B cell (primary cell): ENCODE measurements around the gene CD200. TPM values are rescaled to one million over a fixed set of nuclear protein-coding genes. Genes with fewer than 3 reads are reported as not detected.

Source experiments
- ATAC-seq: fragments of 200-7000 bp; cut with Tn5 transposase; one replicate; pipeline ENCODE4 v1.10.0; 2021; ENCODE audit warnings: low read depth, mild to moderate bottlenecking, moderate number of reproducible peaks, moderate library complexity
- CTCF ChIA-PET: fragments of 350-600 bp; sonication (Branson Sonifier 250); formaldehyde crosslinking; loops from one replicate; lab custom pipeline; 2021; ENCODE audit warnings: antibody characterized with exemption, inconsistent platforms; lab: Charles Lee
- POLR2A ChIA-PET: fragments of 350-600 bp; sonication (Branson Sonifier 250); formaldehyde crosslinking; loops from one replicate; lab custom pipeline; 2021; ENCODE audit warnings: antibody characterized with exemption; lab: Charles Lee
- DNase-seq: peaks from one replicate; pipeline ENCODE4 v3.0.0; 2013
- H2AFZ ChIP-seq: 2 replicates; pipeline ENCODE4 v1.6.1; 2012; ENCODE audit warnings: mild to moderate bottlenecking, low read depth, low read length; ENCODE audit not compliant: insufficient read depth, poor library complexity, severe bottlenecking
- H3K27ac ChIP-seq, 2 donors: 1 replicate in 1 of 2; 2 replicates in 1 of 2; pipeline ENCODE4 v1.5.1; 2012 to 2013; ENCODE audit warnings: low read length in 2 of 2, mild to moderate bottlenecking in 2 of 2, moderate library complexity in 1 of 2
- H3K27me3 ChIP-seq, 4 experiments: fragments of 200-600 bp in 1 of 4; sonication (generic) in 1 of 4; replicated peaks in 1 of 4; 1 replicate in 2 of 4; 2 replicates in 2 of 4; pipeline versions ENCODE4 v1.6.1 to v1.7.0; 2013 to 2016; ENCODE audit warnings: low read length in 3 of 4, mild to moderate bottlenecking in 2 of 4, mixed read lengths in 1 of 4, moderate library complexity in 1 of 4; ENCODE audit not compliant: insufficient read depth in 4 of 4, control insufficient read depth in 3 of 4; ENCODE audit errors: control extremely low read depth in 1 of 4
- H3K36me3 ChIP-seq, 2 experiments: replicated peaks in 1 of 2; 1 replicate in 1 of 2; 2 replicates in 1 of 2; pipeline versions ENCODE4 v1.6.1 to v1.7.1; 2013; ENCODE audit warnings: low read length in 1 of 2; ENCODE audit not compliant: insufficient read depth in 2 of 2, control insufficient read depth in 1 of 2; ENCODE audit errors: control extremely low read depth in 1 of 2, extremely low read depth in 1 of 2
- H3K4me1 ChIP-seq, 2 donors: fragments of 200-600 bp in 1 of 2; sonication (generic) in 1 of 2; 1 replicate in 1 of 2; 2 replicates in 1 of 2; pipeline versions ENCODE4 v1.5.1 to v1.6.1; 2013 to 2017; ENCODE audit warnings: low read length in 2 of 2; ENCODE audit not compliant: control insufficient read depth in 2 of 2, insufficient read depth in 2 of 2
- H3K4me2 ChIP-seq: replicated peaks from 2 replicates; pipeline ENCODE3; 2012; ENCODE audit warnings: mild to moderate bottlenecking, low read depth, low read length; ENCODE audit not compliant: poor library complexity, severe bottlenecking
- H3K4me3 ChIP-seq, 5 experiments: fragments of 200-600 bp in 1 of 5; sonication (generic) in 1 of 5; 1 replicate in 3 of 5; 2 replicates in 2 of 5; pipeline versions ENCODE4 v1.5.1 to v1.7.0; 2011 to 2016; ENCODE audit warnings: low read length in 4 of 5, mild to moderate bottlenecking in 4 of 5, low read depth in 2 of 5, control low read depth in 1 of 5, moderate library complexity in 1 of 5; ENCODE audit not compliant: insufficient read depth in 1 of 5; ENCODE audit errors: control extremely low read depth in 1 of 5, extremely low read depth in 1 of 5
- H3K79me2 ChIP-seq: fragments of 200-600 bp; sonication (generic); one replicate; pipeline ENCODE4 v1.6.0; 2016; ENCODE audit warnings: low read length; ENCODE audit not compliant: control insufficient read depth, insufficient read depth
- H3K9ac ChIP-seq: fragments of 200-600 bp; sonication (generic); 2 replicates; pipeline ENCODE4 v1.6.1; 2017; ENCODE audit warnings: mild to moderate bottlenecking, low read length, moderate library complexity
- H3K9me3 ChIP-seq, 3 donors: one replicate each; pipeline versions ENCODE4 v1.6.1 to v1.7.1; 2013; ENCODE audit warnings: low read length in 2 of 3; ENCODE audit not compliant: control insufficient read depth in 2 of 3, insufficient read depth in 1 of 3; ENCODE audit errors: control extremely low read depth in 1 of 3
- H4K20me1 ChIP-seq: 2 replicates; pipeline ENCODE4 v1.6.0; 2012; ENCODE audit warnings: mild to moderate bottlenecking, low read length; ENCODE audit not compliant: insufficient read depth, control insufficient read depth, poor library complexity, severe bottlenecking
- H3K27ac Mint-ChIP-seq: one replicate; pipeline ENCODE4 v1.8.0; 2021; ENCODE audit warnings: mixed read lengths
- H3K27me3 Mint-ChIP-seq: one replicate; pipeline ENCODE4 v1.8.0; 2021; ENCODE audit warnings: mixed read lengths
- H3K4me1 Mint-ChIP-seq: one replicate; pipeline ENCODE4 v1.8.0; 2021; ENCODE audit warnings: mixed read lengths
- H3K4me3 Mint-ChIP-seq: one replicate; pipeline ENCODE4 v1.8.0; 2021; ENCODE audit warnings: mixed read lengths
- H3K9me3 Mint-ChIP-seq: one replicate; pipeline ENCODE4 v1.8.0; 2022; ENCODE audit warnings: mixed read lengths; ENCODE audit not compliant: insufficient read depth
- EZH2 ChIP-seq: IDR thresholded peaks from 2 replicates; pipeline ENCODE4 v1.6.1; 2012; ENCODE audit warnings: borderline replicate concordance, low read depth, mild to moderate bottlenecking, moderate library complexity, low read length; ENCODE audit not compliant: insufficient read depth, poor library complexity, severe bottlenecking
- WGBS: methylation state at CpG from one replicate; pipeline ENCODE4 v1.1.5; 2013; ENCODE audit warnings: missing lambda C conversion rate; ENCODE audit not compliant: insufficient coverage; 5-methylcytosine and 5-hydroxymethylcytosine counted together
- intact Hi-C: fragments of 100-400 bp; cut with micrococcal nuclease; formaldehyde crosslinking; loops from one replicate; pipeline ENCODE4 v1.10.0; 2022
- polyA plus RNA-seq: library from polyadenylated mRNA; depleted of rRNA; stranded (reverse); fragments of >200 nt; gene quantifications from 2 replicates; pipeline ENCODE4 v1.2.3, GENCODE V29; 2012
- total RNA-seq, 2 donors: library from RNA; stranded (reverse); fragments of 120-200 nt in 1 of 2; gene quantifications; 1 replicate in 1 of 2; 2 replicates in 1 of 2; pipeline versions ENCODE4 v1.2.3 to v1.2.4, GENCODE V29; 2013 to 2022
- TF ChIP-seq, protein P1 (sequence below): fragments of 200-600 bp; IDR thresholded peaks from one replicate; pipeline ENCODE4 v1.8.0; 2022; ENCODE audit warnings: antibody characterized with exemption, mild to moderate bottlenecking

CD200 gene
- total and polyA plus RNA-seq, 2 donors (not counting 1 experiment from before 2014, with no cell fraction given), result 35.0 to 49.9 TPM

- H3K4me2 ChIP-seq, result no peak overlapping the region
- H3K27me3 ChIP-seq, result no peaks in the 10 kb centered on the region
- H3K9ac ChIP-seq, result no peak overlapping the region
- no peak overlapping the region for H3K27ac ChIP-seq
- ATAC-seq (no peak), DNase-seq (no peak)
- H3K4me3 Mint-ChIP-seq, result no peak overlapping the region
- 100% methylated on average over 3 of the region's 4 CpGs for WGBS
- intact Hi-C loops, result no loop called here
- H3K9me3 ChIP-seq, result peaks cover 0 to 9% (median 3%) of the 10 kb centered on the region in 3 donors
- TF ChIP-seq, protein P1, sequence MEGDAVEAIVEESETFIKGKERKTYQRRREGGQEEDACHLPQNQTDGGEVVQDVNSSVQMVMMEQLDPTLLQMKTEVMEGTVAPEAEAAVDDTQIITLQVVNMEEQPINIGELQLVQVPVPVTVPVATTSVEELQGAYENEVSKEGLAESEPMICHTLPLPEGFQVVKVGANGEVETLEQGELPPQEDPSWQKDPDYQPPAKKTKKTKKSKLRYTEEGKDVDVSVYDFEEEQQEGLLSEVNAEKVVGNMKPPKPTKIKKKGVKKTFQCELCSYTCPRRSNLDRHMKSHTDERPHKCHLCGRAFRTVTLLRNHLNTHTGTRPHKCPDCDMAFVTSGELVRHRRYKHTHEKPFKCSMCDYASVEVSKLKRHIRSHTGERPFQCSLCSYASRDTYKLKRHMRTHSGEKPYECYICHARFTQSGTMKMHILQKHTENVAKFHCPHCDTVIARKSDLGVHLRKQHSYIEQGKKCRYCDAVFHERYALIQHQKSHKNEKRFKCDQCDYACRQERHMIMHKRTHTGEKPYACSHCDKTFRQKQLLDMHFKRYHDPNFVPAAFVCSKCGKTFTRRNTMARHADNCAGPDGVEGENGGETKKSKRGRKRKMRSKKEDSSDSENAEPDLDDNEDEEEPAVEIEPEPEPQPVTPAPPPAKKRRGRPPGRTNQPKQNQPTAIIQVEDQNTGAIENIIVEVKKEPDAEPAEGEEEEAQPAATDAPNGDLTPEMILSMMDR, result no peak
- no peak for TF ChIP-seq EZH2
- peaks cover 3% of the 10 kb centered on the region for H3K9me3 Mint-ChIP-seq
- H4K20me1 ChIP-seq, result no peaks in the 10 kb centered on the region
- peaks cover 36% of the 10 kb centered on the region for H3K4me1 Mint-ChIP-seq
- CTCF ChIA-PET, result no interaction called here
- POLR2A ChIA-PET, result no interaction called here
- H3K4me1 ChIP-seq, result peaks cover 16 to 19% of the 10 kb centered on the region in 2 donors
- no peaks in the 10 kb centered on the region for H3K79me2 ChIP-seq
- no peaks in the 10 kb centered on the region for H3K27me3 Mint-ChIP-seq
- H3K27ac Mint-ChIP-seq, result no peak overlapping the region
- no peak overlapping the region for H3K4me3 ChIP-seq
- no peaks in the 10 kb centered on the region for H3K36me3 ChIP-seq
- H2AFZ ChIP-seq, result no peak overlapping the region
Measured at GRCh38 chr3:112394003-112394640, 61.2 kb downstream of the CD200 start.

DNA sequence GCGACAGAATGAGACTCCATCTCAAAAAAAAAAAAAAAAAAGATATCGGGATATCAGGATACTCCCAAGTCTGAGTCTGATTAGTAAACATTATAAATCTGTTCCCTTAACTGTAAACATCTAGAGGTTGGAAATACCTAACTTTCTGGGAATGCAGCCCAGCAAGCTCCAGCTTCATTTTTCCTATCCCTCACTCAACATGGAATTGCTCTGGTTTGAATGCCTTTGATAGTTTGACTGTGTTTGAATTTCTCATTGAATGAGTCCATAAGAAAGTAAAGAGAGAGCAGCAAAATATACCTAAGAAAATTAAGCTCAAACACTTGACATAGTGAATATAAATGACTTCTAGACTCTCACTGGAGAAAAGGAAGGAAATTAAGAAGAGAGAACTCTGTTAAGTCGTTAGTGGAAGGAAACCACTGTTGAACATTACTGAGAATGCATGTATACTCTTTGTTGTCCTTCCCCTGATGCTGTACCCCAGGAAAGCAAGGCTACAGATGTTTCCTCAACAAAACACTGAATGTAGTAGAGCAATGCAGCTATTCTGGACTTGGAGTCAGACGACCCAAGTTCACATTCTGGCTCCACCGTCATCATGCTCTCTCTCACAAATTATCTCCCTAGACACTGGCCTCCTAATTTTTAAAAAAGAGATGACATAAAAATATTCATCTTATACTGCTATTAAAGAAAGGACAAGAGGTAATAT is 62.4 kb downstream of the CD200 start:
- Histone ChIP-seq H3K4me1 (peaks cover 16 to 19% of the 10 kb centered on the region in 2 donors), H3K27ac (no peak overlapping the region), H3K36me3 (no peaks in the 10 kb centered on the region), H4K20me1 (no peaks in the 10 kb centered on the region), H3K27me3 (no peaks in the 10 kb centered on the region), H3K9me3 (peaks cover 0 to 9% (median 3%) of the 10 kb centered on the region in 3 donors), H3K4me3 (no peak overlapping the region), H3K79me2 (no peaks in the 10 kb centered on the region), H2AFZ (peak overlapping the region; percentile 25), H3K4me2 (peak overlapping the region; percentile 14), H3K9ac (no peak overlapping the region)
- no peak for TF ChIP-seq EZH2
- TF ChIP-seq, protein P1, result no peak
- Mint-ChIP-seq H3K4me3 (no peak overlapping the region), H3K9me3 (peaks cover 3% of the 10 kb centered on the region), H3K27ac (no peak overlapping the region), H3K27me3 (no peaks in the 10 kb centered on the region), H3K4me1 (peaks cover 29% of the 10 kb centered on the region)
- POLR2A ChIA-PET, result no interaction called here
- intact Hi-C loops, result no loop called here
- no CpG with 5 or more reads among the region's 5 CpGs for WGBS
- ATAC-seq (no peak), DNase-seq (no peak)
- CTCF ChIA-PET, result no interaction called here
